ENCODE measurements around the gene SDHAF2. TPM values are rescaled to one million over a fixed set of nuclear protein-coding genes. Genes with fewer than 3 reads are reported as not detected.

The SDHAF2 gene
- total and polyA plus RNA-seq, 2 of the 13 experiments (the other 11 are each of a cell fraction or from before 2014, with no cell fraction given), result 44.2 to 70.4 TPM

DNA sequence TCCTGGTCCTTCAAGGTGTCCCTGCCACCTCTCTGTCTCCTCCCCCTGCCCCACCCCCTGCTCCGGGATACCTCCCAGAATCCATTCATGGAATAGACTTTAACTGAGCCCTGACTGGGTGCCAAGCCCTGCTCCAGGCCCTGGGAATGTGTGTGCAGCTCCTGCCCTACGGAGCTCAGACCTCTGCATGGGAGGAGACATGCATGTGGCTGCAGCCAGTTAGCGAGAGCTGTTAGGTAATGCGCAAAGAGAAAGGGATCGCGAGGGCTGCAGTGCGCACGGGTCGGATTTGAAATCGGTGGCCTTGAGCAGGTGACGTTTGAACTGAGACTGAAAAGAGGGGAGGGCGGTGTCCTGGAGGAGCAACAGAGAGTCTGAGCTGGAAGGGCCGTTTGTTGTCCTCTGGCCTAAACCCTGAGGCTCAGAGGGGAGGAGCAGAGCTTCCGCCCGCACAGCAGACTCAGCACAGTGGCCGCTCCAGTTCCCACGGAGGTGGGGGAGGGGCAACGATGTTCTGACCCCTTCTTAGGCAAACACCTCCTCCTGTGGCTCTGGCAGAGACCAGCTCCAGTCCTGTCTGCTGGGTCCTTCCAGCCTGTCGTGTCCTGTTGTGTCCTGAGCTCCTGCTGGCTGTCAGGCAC is 58.8 kb downstream of the SDHAF2 start (continued):
- TF ChIP-seq, protein P1, sequence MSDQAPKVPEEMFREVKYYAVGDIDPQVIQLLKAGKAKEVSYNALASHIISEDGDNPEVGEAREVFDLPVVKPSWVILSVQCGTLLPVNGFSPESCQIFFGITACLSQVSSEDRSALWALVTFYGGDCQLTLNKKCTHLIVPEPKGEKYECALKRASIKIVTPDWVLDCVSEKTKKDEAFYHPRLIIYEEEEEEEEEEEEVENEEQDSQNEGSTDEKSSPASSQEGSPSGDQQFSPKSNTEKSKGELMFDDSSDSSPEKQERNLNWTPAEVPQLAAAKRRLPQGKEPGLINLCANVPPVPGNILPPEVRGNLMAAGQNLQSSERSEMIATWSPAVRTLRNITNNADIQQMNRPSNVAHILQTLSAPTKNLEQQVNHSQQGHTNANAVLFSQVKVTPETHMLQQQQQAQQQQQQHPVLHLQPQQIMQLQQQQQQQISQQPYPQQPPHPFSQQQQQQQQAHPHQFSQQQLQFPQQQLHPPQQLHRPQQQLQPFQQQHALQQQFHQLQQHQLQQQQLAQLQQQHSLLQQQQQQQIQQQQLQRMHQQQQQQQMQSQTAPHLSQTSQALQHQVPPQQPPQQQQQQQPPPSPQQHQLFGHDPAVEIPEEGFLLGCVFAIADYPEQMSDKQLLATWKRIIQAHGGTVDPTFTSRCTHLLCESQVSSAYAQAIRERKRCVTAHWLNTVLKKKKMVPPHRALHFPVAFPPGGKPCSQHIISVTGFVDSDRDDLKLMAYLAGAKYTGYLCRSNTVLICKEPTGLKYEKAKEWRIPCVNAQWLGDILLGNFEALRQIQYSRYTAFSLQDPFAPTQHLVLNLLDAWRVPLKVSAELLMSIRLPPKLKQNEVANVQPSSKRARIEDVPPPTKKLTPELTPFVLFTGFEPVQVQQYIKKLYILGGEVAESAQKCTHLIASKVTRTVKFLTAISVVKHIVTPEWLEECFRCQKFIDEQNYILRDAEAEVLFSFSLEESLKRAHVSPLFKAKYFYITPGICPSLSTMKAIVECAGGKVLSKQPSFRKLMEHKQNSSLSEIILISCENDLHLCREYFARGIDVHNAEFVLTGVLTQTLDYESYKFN (CRISPR knock-in tag; conservative IDR thresholded peaks at IDR 0.05), result peak; percentile 73
- no peak for TF ChIP-seq ZIK1 (CRISPR knock-in tag; IDR thresholded peaks at IDR 0.05; ENCODE audit: borderline replicate concordance, low read depth)
- no peak for TF ChIP-seq GPN1 (CRISPR knock-in tag; IDR thresholded peaks at IDR 0.05; ENCODE audit: borderline replicate concordance)
- no peak for TF ChIP-seq ZNF619 (CRISPR knock-in tag; IDR thresholded peaks at IDR 0.05)
- TF ChIP-seq HDAC1 (CRISPR knock-in tag; IDR thresholded peaks at IDR 0.05), result peak; percentile 75
- TF ChIP-seq, protein P2, sequence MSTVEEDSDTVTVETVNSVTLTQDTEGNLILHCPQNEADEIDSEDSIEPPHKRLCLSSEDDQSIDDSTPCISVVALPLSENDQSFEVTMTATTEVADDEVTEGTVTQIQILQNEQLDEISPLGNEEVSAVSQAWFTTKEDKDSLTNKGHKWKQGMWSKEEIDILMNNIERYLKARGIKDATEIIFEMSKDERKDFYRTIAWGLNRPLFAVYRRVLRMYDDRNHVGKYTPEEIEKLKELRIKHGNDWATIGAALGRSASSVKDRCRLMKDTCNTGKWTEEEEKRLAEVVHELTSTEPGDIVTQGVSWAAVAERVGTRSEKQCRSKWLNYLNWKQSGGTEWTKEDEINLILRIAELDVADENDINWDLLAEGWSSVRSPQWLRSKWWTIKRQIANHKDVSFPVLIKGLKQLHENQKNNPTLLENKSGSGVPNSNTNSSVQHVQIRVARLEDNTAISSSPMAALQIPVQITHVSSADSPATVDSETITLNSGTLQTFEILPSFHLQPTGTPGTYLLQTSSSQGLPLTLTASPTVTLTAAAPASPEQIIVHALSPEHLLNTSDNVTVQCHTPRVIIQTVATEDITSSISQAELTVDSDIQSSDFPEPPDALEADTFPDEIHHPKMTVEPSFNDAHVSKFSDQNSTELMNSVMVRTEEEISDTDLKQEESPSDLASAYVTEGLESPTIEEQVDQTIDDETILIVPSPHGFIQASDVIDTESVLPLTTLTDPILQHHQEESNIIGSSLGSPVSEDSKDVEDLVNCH (CRISPR knock-in tag; IDR thresholded peaks at IDR 0.05), result no peak
- TF ChIP-seq, protein P3, sequence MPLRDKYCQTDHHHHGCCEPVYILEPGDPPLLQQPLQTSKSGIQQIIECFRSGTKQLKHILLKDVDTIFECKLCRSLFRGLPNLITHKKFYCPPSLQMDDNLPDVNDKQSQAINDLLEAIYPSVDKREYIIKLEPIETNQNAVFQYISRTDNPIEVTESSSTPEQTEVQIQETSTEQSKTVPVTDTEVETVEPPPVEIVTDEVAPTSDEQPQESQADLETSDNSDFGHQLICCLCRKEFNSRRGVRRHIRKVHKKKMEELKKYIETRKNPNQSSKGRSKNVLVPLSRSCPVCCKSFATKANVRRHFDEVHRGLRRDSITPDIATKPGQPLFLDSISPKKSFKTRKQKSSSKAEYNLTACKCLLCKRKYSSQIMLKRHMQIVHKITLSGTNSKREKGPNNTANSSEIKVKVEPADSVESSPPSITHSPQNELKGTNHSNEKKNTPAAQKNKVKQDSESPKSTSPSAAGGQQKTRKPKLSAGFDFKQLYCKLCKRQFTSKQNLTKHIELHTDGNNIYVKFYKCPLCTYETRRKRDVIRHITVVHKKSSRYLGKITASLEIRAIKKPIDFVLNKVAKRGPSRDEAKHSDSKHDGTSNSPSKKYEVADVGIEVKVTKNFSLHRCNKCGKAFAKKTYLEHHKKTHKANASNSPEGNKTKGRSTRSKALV (CRISPR knock-in tag; IDR thresholded peaks at IDR 0.05), result peak; percentile 97
- TF ChIP-seq ZNF33B (CRISPR knock-in tag; IDR thresholded peaks at IDR 0.05), result no peak
- TF ChIP-seq ZBTB38 (CRISPR knock-in tag; IDR thresholded peaks at IDR 0.05), result peak; percentile 45; the same call in 1 of the 2 replicates
- peak; percentile 44; the same call in 1 of the 2 replicates for TF ChIP-seq HNF4G (IDR thresholded peaks at IDR 0.05; ENCODE audit: borderline replicate concordance, low read depth, low read length)
- TF ChIP-seq HNF4G (CRISPR knock-in tag; IDR thresholded peaks at IDR 0.05; ENCODE audit: borderline replicate concordance, low read depth), result no peak
- peak; percentile 54 for TF ChIP-seq SP4 (CRISPR knock-in tag; IDR thresholded peaks at IDR 0.05)
- TF ChIP-seq, protein P4, sequence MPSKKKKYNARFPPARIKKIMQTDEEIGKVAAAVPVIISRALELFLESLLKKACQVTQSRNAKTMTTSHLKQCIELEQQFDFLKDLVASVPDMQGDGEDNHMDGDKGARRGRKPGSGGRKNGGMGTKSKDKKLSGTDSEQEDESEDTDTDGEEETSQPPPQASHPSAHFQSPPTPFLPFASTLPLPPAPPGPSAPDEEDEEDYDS (CRISPR knock-in tag; IDR thresholded peaks at IDR 0.05), result no peak
- TF ChIP-seq ZKSCAN1 (IDR thresholded peaks at IDR 0.05; ENCODE audit: low read length), result no peak
- TF ChIP-seq, protein P5, sequence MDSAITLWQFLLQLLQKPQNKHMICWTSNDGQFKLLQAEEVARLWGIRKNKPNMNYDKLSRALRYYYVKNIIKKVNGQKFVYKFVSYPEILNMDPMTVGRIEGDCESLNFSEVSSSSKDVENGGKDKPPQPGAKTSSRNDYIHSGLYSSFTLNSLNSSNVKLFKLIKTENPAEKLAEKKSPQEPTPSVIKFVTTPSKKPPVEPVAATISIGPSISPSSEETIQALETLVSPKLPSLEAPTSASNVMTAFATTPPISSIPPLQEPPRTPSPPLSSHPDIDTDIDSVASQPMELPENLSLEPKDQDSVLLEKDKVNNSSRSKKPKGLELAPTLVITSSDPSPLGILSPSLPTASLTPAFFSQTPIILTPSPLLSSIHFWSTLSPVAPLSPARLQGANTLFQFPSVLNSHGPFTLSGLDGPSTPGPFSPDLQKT (CRISPR knock-in tag; IDR thresholded peaks at IDR 0.05; ENCODE audit: borderline replicate concordance), result no peak
- TF ChIP-seq ZNF891 (CRISPR knock-in tag; IDR thresholded peaks at IDR 0.05), result no peak
- TF ChIP-seq ZFP90 (CRISPR knock-in tag; IDR thresholded peaks at IDR 0.05; ENCODE audit: borderline replicate concordance), result peak; percentile 74
- TF ChIP-seq ELF4 (CRISPR knock-in tag; IDR thresholded peaks at IDR 0.05; ENCODE audit: borderline replicate concordance), result no peak
- TF ChIP-seq, protein P6, sequence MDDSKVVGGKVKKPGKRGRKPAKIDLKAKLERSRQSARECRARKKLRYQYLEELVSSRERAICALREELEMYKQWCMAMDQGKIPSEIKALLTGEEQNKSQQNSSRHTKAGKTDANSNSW (CRISPR knock-in tag; IDR thresholded peaks at IDR 0.05; ENCODE audit: borderline replicate concordance), result no peak
